HCT116 (cell line): ENCODE data around the gene TLE5. TPM values are rescaled to one million over a fixed set of nuclear protein-coding genes. Genes with fewer than 3 reads are reported as not detected.

Source experiments
- ATAC-seq: fragments of 200-7000 bp; cut with Tn5 transposase; 2 replicates; pipeline ENCODE4 v1.9.1; 2020; ENCODE audit warnings: mild to moderate bottlenecking, moderate library complexity
- BruUV-seq: library from RNA; stranded (reverse); fragments of 400-500 nt; replicated peaks from 2 replicates; lab custom pipeline; 2021; lab: Mats Ljungman, UMichigan
- CTCF ChIA-PET: fragments of 300-600 bp; sonication (Branson Sonifier 250); formaldehyde crosslinking; loops from one replicate; lab custom pipeline; 2021; ENCODE audit warnings: antibody characterized with exemption; lab: Charles Lee
- POLR2A ChIA-PET: fragments of 300-600, 350-600 bp; sonication (Branson Sonifier 250); formaldehyde crosslinking; loops from one replicate; lab custom pipeline; 2021; ENCODE audit warnings: antibody characterized with exemption; lab: Charles Lee
- RAD21 ChIA-PET, 2 experiments: fragments of 300-600 bp; sonication (Branson Sonifier 250); formaldehyde crosslinking; loops; one replicate each; lab custom pipeline; 2023; ENCODE audit warnings: low total read pairs in 2 of 2; ENCODE audit not compliant: uncharacterized antibody in 2 of 2, unreplicated experiment in 2 of 2, low non-redundant PET in 1 of 2; lab: Charles Lee
- DNase-seq: peaks from one replicate; pipeline ENCODE4 v3.0.0-alpha.2; 2010; ENCODE audit warnings: low read depth, low spot score
- H2AFZ ChIP-seq: fragments of 200-600 bp; shearing (Covaris generic), sonication (generic); 2 replicates; pipeline ENCODE4 v1.6.1; 2017; ENCODE audit warnings: low read depth, mixed run types, mixed read lengths, antibody characterized with exemption, low read length; ENCODE audit not compliant: poor library complexity, severe bottlenecking
- H3K27ac ChIP-seq: 2 replicates; pipeline ENCODE4 v1.5.1; 2012; ENCODE audit warnings: low read depth, low read length
- H3K27me3 ChIP-seq: fragments of 200-600 bp; sonication (generic); 2 replicates; pipeline ENCODE4 v1.6.1; 2016; ENCODE audit warnings: mixed run types, low read length, mixed read lengths; ENCODE audit not compliant: insufficient read depth
- H3K36me3 ChIP-seq, 2 experiments: fragments of 200-500 bp in 1 of 2; fragments of 200-600 bp in 1 of 2; sonication (Bioruptor generic) in 1 of 2; sonication (generic) in 1 of 2; 2 replicates each; pipeline versions ENCODE4 v1.5.1 to v1.6.1; 2014 to 2016; ENCODE audit warnings: low read length in 2 of 2, inconsistent platforms in 1 of 2, mixed read lengths in 1 of 2, mixed run types in 1 of 2; ENCODE audit not compliant: insufficient read depth in 2 of 2, control insufficient read depth in 1 of 2
- H3K4me1 ChIP-seq, 2 experiments: fragments of 200-600 bp in 1 of 2; sonication (generic) in 1 of 2; 2 replicates each; pipeline versions ENCODE4 v1.5.1 to v1.6.1; 2012 to 2017; ENCODE audit warnings: low read length in 2 of 2, inconsistent platforms in 1 of 2, mild to moderate bottlenecking in 1 of 2, mixed read lengths in 1 of 2, mixed run types in 1 of 2, moderate library complexity in 1 of 2; ENCODE audit not compliant: insufficient read depth in 2 of 2, control insufficient read depth in 1 of 2
- H3K4me2 ChIP-seq: fragments of 200-600 bp; sonication (generic); 2 replicates; pipeline ENCODE4 v1.6.1; 2017; ENCODE audit warnings: mixed run types, low read length, mixed read lengths
- H3K4me3 ChIP-seq, 2 experiments: fragments of 200-600 bp in 1 of 2; sonication (generic) in 1 of 2; replicated peaks in 1 of 2; 2 replicates each; pipeline ENCODE4 v1.5.1; 2011 to 2016; ENCODE audit warnings: low read length in 2 of 2, control low read depth in 1 of 2, low read depth in 1 of 2, mild to moderate bottlenecking in 1 of 2, mixed read lengths in 1 of 2, mixed run types in 1 of 2
- H3K79me2 ChIP-seq: fragments of 200-600 bp; sonication (generic); 2 replicates; pipeline ENCODE4 v1.6.1; 2017; ENCODE audit warnings: mild to moderate bottlenecking, mixed run types, low read length, moderate library complexity, mixed read lengths; ENCODE audit not compliant: insufficient read depth
- H3K9ac ChIP-seq: fragments of 200-600 bp; sonication (generic); 2 replicates; pipeline ENCODE4 v1.6.1; 2016; ENCODE audit warnings: low read length, mixed read lengths
- H3K9me2 ChIP-seq: fragments of 200-600 bp; sonication (generic), shearing (Covaris generic); 2 replicates; pipeline ENCODE4 v1.6.1; 2017; ENCODE audit warnings: mixed run types, mild to moderate bottlenecking, moderate library complexity; ENCODE audit not compliant: insufficient read depth
- H3K9me3 ChIP-seq, 2 experiments: fragments of 200-500 bp in 1 of 2; fragments of 200-600 bp in 1 of 2; sonication (Bioruptor generic) in 1 of 2; sonication (generic) in 1 of 2; 2 replicates each; pipeline ENCODE4 v1.6.1; 2014 to 2017; ENCODE audit warnings: low read length in 2 of 2, mixed read lengths in 2 of 2, inconsistent platforms in 1 of 2, low read depth in 1 of 2, mild to moderate bottlenecking in 1 of 2, mixed run types in 1 of 2, moderate library complexity in 1 of 2; ENCODE audit not compliant: control insufficient read depth in 1 of 2, insufficient read depth in 1 of 2
- H4K20me1 ChIP-seq: fragments of 200-600 bp; sonication (generic), shearing (Covaris generic); 2 replicates; pipeline ENCODE4 v1.6.1; 2017; ENCODE audit warnings: mixed run types, mild to moderate bottlenecking, moderate library complexity; ENCODE audit not compliant: insufficient read depth
- CBX3 ChIP-seq: IDR thresholded peaks from 2 replicates; pipeline ENCODE4 v1.6.1; 2012; ENCODE audit warnings: low read depth
- CEBPB ChIP-seq: IDR thresholded peaks from 2 replicates; pipeline ENCODE4 v1.6.1; 2012; ENCODE audit warnings: low read depth
- EGR1 ChIP-seq: IDR thresholded peaks from 2 replicates; pipeline ENCODE4 v1.6.1; 2012; ENCODE audit warnings: low read depth
- ELF1 ChIP-seq: IDR thresholded peaks from 2 replicates; pipeline ENCODE4 v1.6.1; 2012; ENCODE audit warnings: low read depth, borderline replicate concordance
- EZH2 ChIP-seq: fragments of 200-600 bp; sonication (generic); IDR thresholded peaks from 2 replicates; pipeline ENCODE4 v1.6.1; 2017; ENCODE audit warnings: antibody characterized with exemption, mixed run types
- EZH2phosphoT487 ChIP-seq: fragments of 200-600 bp; IDR thresholded peaks from 2 replicates; pipeline ENCODE4 v1.6.1; 2018; ENCODE audit warnings: antibody characterized with exemption, borderline replicate concordance
- FOSL1 ChIP-seq: IDR thresholded peaks from 2 replicates; pipeline ENCODE4 v1.6.1; 2012; ENCODE audit warnings: low read depth
- JUND ChIP-seq: IDR thresholded peaks from 2 replicates; pipeline ENCODE4 v1.6.1; 2012
- POLR2A ChIP-seq: IDR thresholded peaks from 2 replicates; pipeline ENCODE4 v1.7.0; 2011; ENCODE audit warnings: borderline replicate concordance; ENCODE audit not compliant: insufficient read depth, insufficient read length; ENCODE audit errors: extremely low read depth
- SIN3A ChIP-seq: IDR thresholded peaks from 2 replicates; pipeline ENCODE4 v1.6.1; 2012; ENCODE audit warnings: low read depth
- SP1 ChIP-seq: IDR thresholded peaks from 2 replicates; pipeline ENCODE4 v1.6.1; 2012; ENCODE audit warnings: low read depth
- SRF ChIP-seq: IDR thresholded peaks from 2 replicates; pipeline ENCODE4 v1.6.1; 2012; ENCODE audit warnings: low read depth
- TCF7L2 ChIP-seq: IDR thresholded peaks from 2 replicates; pipeline ENCODE4 v1.7.0; 2011; ENCODE audit warnings: borderline replicate concordance, inconsistent platforms; ENCODE audit not compliant: insufficient read depth, insufficient read length; ENCODE audit errors: extremely low read depth
- YY1 ChIP-seq: IDR thresholded peaks from 2 replicates; pipeline ENCODE4 v1.6.1; 2011; ENCODE audit warnings: low read length, low read depth, moderate library complexity, mild to moderate bottlenecking; ENCODE audit not compliant: insufficient replicate concordance; ENCODE audit errors: extremely low read depth
- ZFX ChIP-seq: fragments of 450-650 bp; IDR thresholded peaks from 2 replicates; pipeline ENCODE4 v1.6.1; 2017
- ZNF274 ChIP-seq: fragments of 200-500 bp; sonication (Bioruptor generic); IDR thresholded peaks from 2 replicates; pipeline ENCODE4 v1.6.1; 2014; ENCODE audit warnings: mild to moderate bottlenecking, low read depth, low read length, inconsistent platforms
- intact Hi-C: fragments of 100-400 bp; cut with micrococcal nuclease; formaldehyde crosslinking; loops from 2 replicates; pipeline ENCODE4 v1.10.0; 2022
- total RNA-seq: library from RNA; stranded (reverse); gene quantifications from one replicate; pipeline ENCODE4 v1.2.1, GENCODE V29; 2021; ENCODE audit not compliant: unreplicated experiment
- TF ChIP-seq, protein P1 (sequence below): IDR thresholded peaks from 2 replicates; pipeline ENCODE4 v1.6.1; 2011; ENCODE audit warnings: mild to moderate bottlenecking, low read length, moderate library complexity; ENCODE audit not compliant: insufficient replicate concordance; ENCODE audit errors: extremely low read depth
- TF ChIP-seq, protein P2 (sequence below): IDR thresholded peaks from 2 replicates; pipeline ENCODE4 v1.6.1; 2012
- TF ChIP-seq, protein P3 (sequence below): IDR thresholded peaks from 2 replicates; pipeline ENCODE4 v1.6.1; 2012; ENCODE audit warnings: low read depth
- TF ChIP-seq, protein P4 (sequence below): IDR thresholded peaks from 2 replicates; pipeline ENCODE4 v1.6.1; 2012

TLE5 gene
- total RNA-seq, 1 experiment from 2014 or later, result 263 TPM

GRCh38 chr19:3027981-3028304 lies 34.4 kb downstream of the TLE5 start (continued):
- TF ChIP-seq, protein P1, sequence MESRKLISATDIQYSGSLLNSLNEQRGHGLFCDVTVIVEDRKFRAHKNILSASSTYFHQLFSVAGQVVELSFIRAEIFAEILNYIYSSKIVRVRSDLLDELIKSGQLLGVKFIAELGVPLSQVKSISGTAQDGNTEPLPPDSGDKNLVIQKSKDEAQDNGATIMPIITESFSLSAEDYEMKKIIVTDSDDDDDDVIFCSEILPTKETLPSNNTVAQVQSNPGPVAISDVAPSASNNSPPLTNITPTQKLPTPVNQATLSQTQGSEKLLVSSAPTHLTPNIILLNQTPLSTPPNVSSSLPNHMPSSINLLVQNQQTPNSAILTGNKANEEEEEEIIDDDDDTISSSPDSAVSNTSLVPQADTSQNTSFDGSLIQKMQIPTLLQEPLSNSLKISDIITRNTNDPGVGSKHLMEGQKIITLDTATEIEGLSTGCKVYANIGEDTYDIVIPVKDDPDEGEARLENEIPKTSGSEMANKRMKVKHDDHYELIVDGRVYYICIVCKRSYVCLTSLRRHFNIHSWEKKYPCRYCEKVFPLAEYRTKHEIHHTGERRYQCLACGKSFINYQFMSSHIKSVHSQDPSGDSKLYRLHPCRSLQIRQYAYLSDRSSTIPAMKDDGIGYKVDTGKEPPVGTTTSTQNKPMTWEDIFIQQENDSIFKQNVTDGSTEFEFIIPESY, result no peak
- TF ChIP-seq EGR1 (no peak), TCF7L2 (no peak), SP1 (no peak), ZFX (no peak), EZH2phosphoT487 (no peak), POLR2A (no peak), JUND (no peak), SRF (no peak), FOSL1 (no peak), SIN3A (no peak)

DNA sequence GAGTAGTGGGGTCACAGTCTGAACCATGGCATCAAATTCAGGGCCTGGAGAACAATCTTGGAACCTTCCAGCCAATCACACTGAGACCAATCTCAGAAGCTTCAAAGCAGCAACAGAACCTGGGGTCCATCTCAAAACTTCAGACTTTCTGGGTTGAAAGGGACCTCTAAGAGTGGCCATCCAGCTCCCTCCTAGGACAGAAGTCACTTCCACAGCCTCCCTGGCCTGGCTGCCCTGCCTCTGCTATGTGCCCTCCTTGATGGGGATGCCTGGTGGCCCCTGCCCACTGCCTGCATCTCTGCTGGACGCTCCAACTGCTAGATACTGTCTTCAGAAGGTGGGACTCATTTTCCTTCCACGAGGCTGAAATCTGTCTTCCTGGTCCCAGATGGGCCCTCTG lies 35.0 kb downstream of the TLE5 start:
- intact Hi-C loops, result no loop called here
- ChIA-PET RAD21 (no interaction called here), CTCF (interaction anchor here (1.5 kb wide), 1 partner anchor 10 kb away, joined by 4 read pairs; no protein-coding TSS in a partner anchor), POLR2A (no interaction called here)
- Histone ChIP-seq H3K9me3 (no peaks in the 10 kb centered on the region), H2AFZ (no peak overlapping the region), H3K4me3 (no peak overlapping the region), H3K4me2 (no peak overlapping the region), H3K79me2 (no peaks in the 10 kb centered on the region), H3K4me1 (peaks cover 0 to 18% of the 10 kb centered on the region in 2 experiments; a peak in 2 of 4 replicates), H3K27me3 (no peaks in the 10 kb centered on the region; the same call in 1 of the 2 replicates), H3K36me3 (no peaks in the 10 kb centered on the region), H4K20me1 (no peaks in the 10 kb centered on the region), H3K27ac (no peak overlapping the region), H3K9me2 (no peaks in the 10 kb centered on the region), H3K9ac (no peak overlapping the region)
- TSS peak; percentile 48 for BruUV-seq
- ATAC-seq (no peak), DNase-seq (no peak)
- TF ChIP-seq, protein P2, sequence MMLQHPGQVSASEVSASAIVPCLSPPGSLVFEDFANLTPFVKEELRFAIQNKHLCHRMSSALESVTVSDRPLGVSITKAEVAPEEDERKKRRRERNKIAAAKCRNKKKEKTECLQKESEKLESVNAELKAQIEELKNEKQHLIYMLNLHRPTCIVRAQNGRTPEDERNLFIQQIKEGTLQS, result no peak
- TF ChIP-seq, protein P3, sequence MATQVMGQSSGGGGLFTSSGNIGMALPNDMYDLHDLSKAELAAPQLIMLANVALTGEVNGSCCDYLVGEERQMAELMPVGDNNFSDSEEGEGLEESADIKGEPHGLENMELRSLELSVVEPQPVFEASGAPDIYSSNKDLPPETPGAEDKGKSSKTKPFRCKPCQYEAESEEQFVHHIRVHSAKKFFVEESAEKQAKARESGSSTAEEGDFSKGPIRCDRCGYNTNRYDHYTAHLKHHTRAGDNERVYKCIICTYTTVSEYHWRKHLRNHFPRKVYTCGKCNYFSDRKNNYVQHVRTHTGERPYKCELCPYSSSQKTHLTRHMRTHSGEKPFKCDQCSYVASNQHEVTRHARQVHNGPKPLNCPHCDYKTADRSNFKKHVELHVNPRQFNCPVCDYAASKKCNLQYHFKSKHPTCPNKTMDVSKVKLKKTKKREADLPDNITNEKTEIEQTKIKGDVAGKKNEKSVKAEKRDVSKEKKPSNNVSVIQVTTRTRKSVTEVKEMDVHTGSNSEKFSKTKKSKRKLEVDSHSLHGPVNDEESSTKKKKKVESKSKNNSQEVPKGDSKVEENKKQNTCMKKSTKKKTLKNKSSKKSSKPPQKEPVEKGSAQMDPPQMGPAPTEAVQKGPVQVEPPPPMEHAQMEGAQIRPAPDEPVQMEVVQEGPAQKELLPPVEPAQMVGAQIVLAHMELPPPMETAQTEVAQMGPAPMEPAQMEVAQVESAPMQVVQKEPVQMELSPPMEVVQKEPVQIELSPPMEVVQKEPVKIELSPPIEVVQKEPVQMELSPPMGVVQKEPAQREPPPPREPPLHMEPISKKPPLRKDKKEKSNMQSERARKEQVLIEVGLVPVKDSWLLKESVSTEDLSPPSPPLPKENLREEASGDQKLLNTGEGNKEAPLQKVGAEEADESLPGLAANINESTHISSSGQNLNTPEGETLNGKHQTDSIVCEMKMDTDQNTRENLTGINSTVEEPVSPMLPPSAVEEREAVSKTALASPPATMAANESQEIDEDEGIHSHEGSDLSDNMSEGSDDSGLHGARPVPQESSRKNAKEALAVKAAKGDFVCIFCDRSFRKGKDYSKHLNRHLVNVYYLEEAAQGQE, result no peak
- TF ChIP-seq CEBPB (no peak), ELF1 (no peak), ZNF274 (no peak), POLR2A (no peak), CBX3 (no peak), EZH2 (no peak), JUND (no peak), SRF (no peak), YY1 (no peak), SIN3A (no peak)
- TF ChIP-seq, protein P4, sequence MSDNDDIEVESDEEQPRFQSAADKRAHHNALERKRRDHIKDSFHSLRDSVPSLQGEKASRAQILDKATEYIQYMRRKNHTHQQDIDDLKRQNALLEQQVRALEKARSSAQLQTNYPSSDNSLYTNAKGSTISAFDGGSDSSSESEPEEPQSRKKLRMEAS, result no peak
